HL-60/S4 treated with retinoic acid at 250 ng/mL for 4 days and 3 days (cell line): ENCODE results near the gene MAD2L1BP.

Experiments
- in situ Hi-C: fragments of 300-500 bp; cut with MboI; formaldehyde crosslinking; loops from 2 replicates; pipeline ENCODE4 v1.7.0; 2022; ENCODE audit warnings: low sequenced_read_pairs

MAD2L1BP gene

DNA sequence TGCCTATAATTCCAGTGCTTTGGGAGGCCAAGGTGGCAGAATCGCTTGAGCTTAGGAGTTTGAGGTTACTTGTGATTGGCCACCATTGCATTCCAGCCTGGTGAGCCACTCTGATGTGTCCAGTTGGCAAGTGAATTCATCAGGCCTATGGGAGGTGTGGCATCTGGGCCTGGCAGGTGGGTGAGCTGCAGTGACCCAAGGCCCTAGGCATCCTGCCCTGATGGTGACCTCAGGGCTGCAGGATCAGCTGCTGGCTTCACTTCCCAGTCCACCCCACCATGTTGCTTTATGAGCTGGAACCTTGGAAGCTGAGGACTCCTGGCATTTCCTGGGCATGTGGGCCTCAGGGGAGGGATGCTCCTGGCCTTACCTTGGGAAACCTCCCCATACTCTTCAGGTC is 29.7 kb downstream of the MAD2L1BP start:
- in situ Hi-C loops, result no loop called here

DNA sequence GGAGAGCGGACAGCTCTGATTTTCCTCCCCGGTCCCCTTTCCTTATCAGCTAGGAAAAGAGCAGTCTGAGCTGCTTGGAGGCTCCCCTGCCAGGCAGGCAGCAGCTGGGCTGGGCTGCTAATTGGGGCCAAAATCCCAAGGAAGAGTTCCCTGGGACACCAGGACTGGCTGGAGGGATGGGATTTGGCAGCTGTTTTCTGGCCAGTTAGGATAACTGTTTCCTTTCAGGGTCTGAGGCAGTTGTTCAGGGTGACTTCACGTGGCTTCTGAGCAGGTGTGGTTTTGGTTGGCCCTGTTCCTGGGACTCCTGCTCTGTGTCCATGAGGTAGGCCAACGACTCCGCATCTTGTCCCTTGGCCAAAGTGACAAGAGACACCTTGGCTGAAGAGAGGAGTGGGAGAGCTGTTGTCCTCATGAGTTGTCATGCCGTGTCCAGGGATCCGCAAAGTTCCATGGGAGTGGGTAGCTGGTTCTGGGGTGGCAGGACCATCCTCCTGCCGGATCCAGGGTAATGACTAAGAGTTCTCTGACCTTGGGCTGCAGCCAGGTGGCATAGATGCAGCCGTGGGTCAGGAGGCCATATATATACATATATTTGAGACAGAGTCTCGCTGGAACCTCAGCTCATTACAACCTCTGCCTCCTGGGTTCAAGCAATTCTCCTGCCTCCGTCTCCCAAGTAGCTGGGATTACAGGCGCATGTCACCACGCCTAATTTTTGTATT is 30.7 kb downstream of the MAD2L1BP start:
- in situ Hi-C loops, result no loop called here

DNA sequence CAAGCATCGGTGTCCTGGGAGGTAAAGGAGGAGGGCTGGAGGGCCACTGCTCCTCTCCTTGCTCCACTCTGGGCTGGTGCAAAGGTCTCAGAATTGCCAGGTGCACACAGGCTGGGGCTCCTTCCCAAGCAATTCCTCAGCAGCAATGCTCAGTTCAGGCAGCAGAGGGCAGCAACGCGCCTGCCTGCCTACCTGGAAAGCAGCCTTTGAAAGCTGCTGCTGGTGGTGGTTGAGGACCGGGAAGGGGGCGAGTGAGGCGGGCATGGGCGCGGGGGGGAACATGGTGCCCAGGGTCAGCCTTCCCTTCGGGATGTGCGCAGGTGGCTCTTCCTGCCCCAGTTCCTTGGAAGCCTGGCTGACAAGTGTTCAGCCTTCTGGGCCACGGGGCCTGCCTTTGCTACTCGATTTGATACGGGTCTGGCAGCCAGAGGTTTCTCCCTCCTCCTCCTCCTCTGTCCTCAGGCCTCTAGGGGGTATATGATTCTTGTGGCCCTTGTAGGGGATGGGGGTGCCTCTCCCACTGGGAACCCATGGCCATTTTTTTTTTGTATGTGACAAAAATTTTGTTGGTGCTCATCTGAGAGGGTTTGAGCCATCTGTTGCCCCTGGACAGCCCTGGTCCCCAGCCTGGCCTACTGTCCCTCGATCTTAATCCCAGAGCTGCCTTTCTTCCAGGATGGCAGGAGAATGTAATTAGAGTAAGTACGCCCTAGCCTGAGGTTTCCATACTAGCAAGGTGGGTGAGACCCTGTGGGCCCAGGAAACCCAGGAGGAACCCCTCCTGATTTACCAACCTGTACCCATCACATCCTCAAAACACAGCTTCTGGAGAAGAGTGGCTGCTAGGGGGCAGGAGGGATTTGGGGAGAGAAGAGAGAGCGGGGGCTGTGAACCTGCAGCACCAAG is 31.9 kb downstream of the MAD2L1BP start:
- in situ Hi-C loops, result no loop called here

- in situ Hi-C loops, result no loop called here
Measured at GRCh38 chr6:43668151-43669028, 32.8 kb downstream of the MAD2L1BP start.

DNA sequence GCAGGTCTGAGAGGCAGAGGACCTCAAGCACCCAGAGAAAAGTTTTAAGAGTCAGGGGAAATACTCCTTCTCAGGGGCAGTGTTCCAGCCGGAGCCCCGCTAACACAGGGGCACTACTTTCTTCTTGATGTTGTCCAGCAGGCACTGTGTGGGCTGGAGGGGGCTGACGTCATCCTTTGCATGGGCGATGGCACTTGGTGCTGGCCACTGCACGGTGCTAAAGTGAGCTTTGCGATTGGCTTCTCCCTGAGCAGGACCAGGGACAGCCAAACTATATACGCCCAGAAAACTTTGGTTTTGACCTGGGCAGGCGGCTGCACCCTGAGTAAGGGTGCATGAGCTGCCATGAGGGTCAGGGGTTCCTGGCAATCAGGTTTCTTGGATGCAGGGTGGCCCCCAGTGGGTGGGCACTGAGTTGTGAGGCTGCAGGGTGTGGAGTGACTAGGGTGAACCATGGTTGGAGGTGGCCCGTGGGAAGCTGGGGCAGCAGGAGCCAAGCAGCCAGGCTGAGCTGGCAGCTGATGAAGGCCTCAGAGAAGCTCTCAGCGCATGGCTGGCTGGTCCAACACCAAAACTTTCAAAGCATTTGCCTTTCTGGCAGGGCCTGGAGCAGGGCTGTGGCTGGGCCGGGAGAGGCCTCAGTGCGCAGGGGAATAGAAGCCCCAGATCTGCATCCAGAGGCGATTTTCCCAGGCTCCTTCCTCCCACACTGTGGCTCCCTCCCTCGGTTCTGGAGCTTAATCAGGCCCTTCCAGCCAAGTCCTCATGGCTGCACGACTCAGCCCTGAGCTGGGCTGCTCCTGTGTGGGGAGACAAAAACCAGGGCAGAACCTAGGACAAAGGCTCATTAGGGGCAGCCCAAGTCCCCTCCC is 33.6 kb downstream of the MAD2L1BP start:
- in situ Hi-C loops, result no loop called here

GRCh38 chr6:43669922-43670622 is 34.4 kb downstream of the MAD2L1BP start:
- in situ Hi-C loops, result no loop called here

DNA sequence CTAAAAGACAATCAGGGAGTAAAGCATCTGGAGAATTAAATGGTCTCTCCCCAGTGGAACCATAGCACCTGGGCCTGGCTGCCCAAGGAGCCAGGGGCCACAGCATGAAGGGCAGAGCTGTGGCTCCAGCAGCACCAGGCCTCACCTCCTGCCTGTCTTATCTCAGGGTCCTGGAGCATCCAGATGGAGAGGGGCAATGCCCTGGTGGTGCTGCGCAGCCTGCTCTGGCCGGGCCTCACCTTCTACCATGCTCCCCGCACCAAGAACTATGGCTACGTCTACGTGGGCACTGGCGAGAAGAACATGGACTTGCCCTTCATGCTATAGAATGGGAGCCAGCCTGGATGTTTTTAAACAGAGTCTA is 35.0 kb downstream of the MAD2L1BP start:
- in situ Hi-C loops, result no loop called here

DNA sequence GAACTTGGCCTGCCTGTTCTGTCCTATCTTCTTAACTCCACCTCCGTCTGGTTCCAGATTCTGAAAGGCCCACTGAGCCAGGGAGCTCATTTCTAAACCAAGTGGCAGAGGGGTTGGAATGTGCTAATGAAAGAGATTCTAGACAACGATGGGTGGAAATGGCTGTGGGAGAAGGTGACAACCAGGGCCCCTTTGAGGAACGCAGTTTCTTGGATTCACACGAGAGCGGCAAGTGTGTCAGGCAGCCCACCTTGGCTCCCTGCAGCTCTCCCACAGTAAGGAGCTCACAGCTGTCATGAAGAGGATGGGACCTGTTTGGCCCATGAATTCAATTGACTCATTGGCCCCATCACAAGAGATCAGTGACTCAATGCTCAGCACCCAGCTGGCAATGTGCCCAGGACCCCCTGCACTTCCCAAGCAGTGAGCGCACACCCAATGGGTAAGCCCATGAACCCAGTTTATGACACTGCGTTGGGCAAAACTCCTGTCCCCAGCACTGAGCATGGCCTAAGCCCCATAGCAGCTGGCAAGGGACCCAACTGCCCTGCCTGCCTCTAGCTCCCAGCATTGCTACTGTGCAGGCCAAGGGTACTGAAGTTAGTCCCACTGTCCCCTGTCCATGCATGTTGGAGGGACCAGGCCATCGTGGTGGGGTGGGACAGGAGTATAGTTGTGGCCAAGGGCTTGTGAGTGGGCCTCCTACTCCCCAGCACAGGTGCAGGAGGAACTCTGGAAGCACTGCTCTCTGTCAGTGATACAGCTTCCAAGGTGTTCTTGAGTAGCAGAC is 35.6 kb downstream of the MAD2L1BP start:
- in situ Hi-C loops, result no loop called here

- in situ Hi-C loops, result no loop called here
Measured at GRCh38 chr6:43671801-43672690, 36.4 kb downstream of the MAD2L1BP start.

- in situ Hi-C loops, result no loop called here
Measured at GRCh38 chr6:43673444-43674084, 37.9 kb downstream of the MAD2L1BP start.

DNA sequence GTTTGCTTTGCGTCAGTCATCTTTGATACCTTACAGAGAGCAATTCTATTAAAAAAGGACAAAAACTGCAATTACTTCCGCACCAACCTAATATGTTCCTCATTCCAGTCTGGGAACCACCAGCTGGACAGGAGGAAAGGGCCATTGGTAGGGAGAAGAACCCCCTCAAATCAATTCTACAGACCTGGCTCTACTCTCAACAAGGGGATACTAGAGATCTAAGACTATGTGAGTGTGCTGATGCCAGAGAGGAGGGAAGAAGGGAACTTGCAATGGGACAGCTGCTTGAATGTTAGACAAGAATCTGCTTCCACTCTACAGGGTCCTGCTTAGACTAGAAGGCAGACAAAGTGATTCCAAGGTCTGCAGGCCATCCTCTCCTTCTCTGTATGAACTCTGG is 38.7 kb downstream of the MAD2L1BP start:
- in situ Hi-C loops, result no loop called here

DNA sequence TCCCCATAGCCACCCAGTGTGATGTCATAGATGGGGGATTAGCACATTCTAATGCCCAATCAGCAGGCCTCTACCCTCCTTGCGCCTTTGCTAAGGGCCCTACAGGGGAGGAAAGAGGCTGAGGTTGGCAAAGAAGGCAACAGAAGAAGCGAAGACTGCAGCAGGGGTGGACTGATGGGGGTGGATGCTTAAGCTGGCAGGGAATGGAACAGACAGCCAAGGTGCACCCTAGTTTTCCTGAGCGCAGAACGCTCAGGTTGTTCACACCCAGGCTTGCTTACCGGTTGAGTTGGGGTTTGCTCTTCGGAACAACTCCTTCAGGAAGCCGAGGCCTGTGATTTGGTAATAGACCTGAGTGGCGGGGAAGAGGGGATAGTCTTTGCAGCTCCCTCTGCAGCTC is 39.3 kb downstream of the MAD2L1BP start:
- in situ Hi-C loops, result no loop called here

GRCh38 chr6:43676962-43677606 is 41.4 kb downstream of the MAD2L1BP start:
- in situ Hi-C loops, result no loop called here

DNA sequence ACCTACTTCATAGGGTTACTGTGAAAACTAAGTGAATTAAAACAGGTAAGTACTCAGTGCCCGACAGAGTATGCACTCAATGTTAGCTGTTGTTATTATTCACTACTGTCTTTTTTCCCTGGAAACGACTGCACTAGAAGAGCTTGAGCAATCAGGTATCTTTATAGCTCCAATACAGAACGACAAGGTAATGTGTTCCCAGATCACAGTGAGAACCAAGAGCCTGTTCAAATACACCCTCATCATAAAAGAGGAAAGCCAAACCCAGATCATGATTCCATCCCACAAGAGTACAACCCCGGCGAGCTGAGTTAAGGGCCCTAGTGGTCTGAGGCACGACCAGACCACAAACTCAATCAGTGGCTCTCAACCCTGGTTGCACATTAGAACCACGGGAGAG is 42.1 kb downstream of the MAD2L1BP start:
- in situ Hi-C loops, result no loop called here

DNA sequence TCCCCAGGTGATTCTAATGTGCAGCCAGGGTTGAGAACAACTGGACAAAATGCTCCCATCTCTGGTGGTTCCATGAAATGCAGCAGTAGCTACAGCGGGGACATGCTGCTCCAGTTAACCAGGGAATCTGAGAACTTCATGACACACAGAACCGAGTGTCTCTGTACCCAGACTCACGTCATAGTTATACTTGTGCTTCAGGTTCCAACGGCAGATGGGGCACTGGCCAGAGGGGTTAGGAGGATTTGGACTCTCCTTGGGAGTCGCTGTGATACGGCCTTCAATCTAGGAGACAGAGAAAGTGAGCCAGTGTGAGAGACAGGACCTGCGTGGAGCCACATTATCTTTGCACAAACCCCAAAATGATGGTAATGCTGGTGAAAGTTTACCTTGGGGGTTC is 42.7 kb downstream of the MAD2L1BP start:
- in situ Hi-C loops, result no loop called here

DNA sequence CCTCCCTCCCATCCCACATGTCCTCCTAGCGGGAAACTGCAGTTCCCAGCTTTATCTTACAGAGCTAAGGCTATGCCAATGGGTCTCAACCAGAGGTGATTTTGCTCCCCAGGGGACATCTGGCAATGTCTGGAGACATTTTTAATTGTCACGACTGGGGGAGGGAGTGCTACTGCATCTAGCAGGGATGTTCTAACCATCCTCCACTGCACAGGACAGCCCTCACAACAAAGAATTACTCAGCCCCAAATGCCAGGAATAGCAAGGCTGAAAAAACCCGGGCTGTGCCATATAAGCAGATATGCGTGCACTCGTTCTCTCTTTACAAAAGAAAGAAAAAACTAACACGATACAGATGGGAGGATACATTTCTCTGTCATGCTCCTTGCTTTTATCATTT is 43.4 kb downstream of the MAD2L1BP start:
- in situ Hi-C loops, result no loop called here
